ENCODE measurements around the gene ASCL1. TPM values are rescaled to one million over a fixed set of nuclear protein-coding genes. Genes with fewer than 3 reads are reported as not detected.

Gene ASCL1
- total RNA-seq, 1 experiment from 2014 or later: not detected

GRCh38 chr12:102927220-102927619 is 30.3 kb upstream of the ASCL1 start:
- no peak for DNase-seq (ENCODE audit: unreplicated experiment)
- Mint-ChIP-seq H3K27me3 (ENCODE audit: insufficient read depth, unreplicated experiment) (no peaks in the 10 kb centered on the region), H3K27ac (ENCODE audit: low read depth, unreplicated experiment) (no peak overlapping the region), H3K4me3 (ENCODE audit: unreplicated experiment) (no peak overlapping the region), H3K36me3 (ENCODE audit: insufficient read depth, unreplicated experiment) (no peaks in the 10 kb centered on the region), H3K4me1 (ENCODE audit: insufficient read depth, unreplicated experiment) (no peaks in the 10 kb centered on the region), H3K9me3 (ENCODE audit: unreplicated experiment) (no peaks in the 10 kb centered on the region)
- intact Hi-C loops (cut with micrococcal nuclease): no loop called here
- CTCF ChIA-PET: interaction anchor here (0.7 kb wide), 2 partner anchors 18 to 474 kb away, joined by 4 read pairs; no protein-coding TSS in a partner anchor
- TF ChIP-seq CTCF (IDR thresholded peaks at IDR 0.05; ENCODE audit: unreplicated experiment): no peak
- POLR2A ChIA-PET: no interaction called here
- BruUV-seq (replicated peaks): no TSS peak

GRCh38 chr12:102933168-102933567 is 24.3 kb upstream of the ASCL1 start:
- ChIA-PET POLR2A (no interaction called here), CTCF (no interaction called here)
- DNase-seq (ENCODE audit: unreplicated experiment): no peak
- Mint-ChIP-seq H3K36me3 (ENCODE audit: insufficient read depth, unreplicated experiment) (no peaks in the 10 kb centered on the region), H3K4me3 (ENCODE audit: unreplicated experiment) (no peak overlapping the region), H3K27ac (ENCODE audit: low read depth, unreplicated experiment) (no peak overlapping the region), H3K9me3 (ENCODE audit: unreplicated experiment) (no peaks in the 10 kb centered on the region), H3K4me1 (ENCODE audit: insufficient read depth, unreplicated experiment) (no peaks in the 10 kb centered on the region), H3K27me3 (ENCODE audit: insufficient read depth, unreplicated experiment) (peaks cover 15% of the 10 kb centered on the region)
- intact Hi-C loops (cut with micrococcal nuclease): no loop called here
- no TSS peak for BruUV-seq (replicated peaks)
- TF ChIP-seq CTCF (IDR thresholded peaks at IDR 0.05; ENCODE audit: unreplicated experiment): no peak

- POLR2A ChIA-PET: no interaction called here
- Mint-ChIP-seq H3K36me3 (ENCODE audit: insufficient read depth, unreplicated experiment) (no peaks in the 10 kb centered on the region), H3K4me1 (ENCODE audit: insufficient read depth, unreplicated experiment) (no peaks in the 10 kb centered on the region), H3K9me3 (ENCODE audit: unreplicated experiment) (no peaks in the 10 kb centered on the region), H3K4me3 (ENCODE audit: unreplicated experiment) (no peak overlapping the region), H3K27me3 (ENCODE audit: insufficient read depth, unreplicated experiment) (no peaks in the 10 kb centered on the region), H3K27ac (ENCODE audit: low read depth, unreplicated experiment) (no peak overlapping the region)
- BruUV-seq (replicated peaks): no TSS peak
- TF ChIP-seq CTCF (IDR thresholded peaks at IDR 0.05; ENCODE audit: unreplicated experiment): no peak
- DNase-seq (ENCODE audit: unreplicated experiment): no peak
- CTCF ChIA-PET: interaction anchor here (1.3 to 2.4 kb wide), 5 partner anchors 9 to 694 kb away, joined by 3 to 22 read pairs (median 7); no protein-coding TSS in a partner anchor
- intact Hi-C loops (cut with micrococcal nuclease): no loop called here
Measured at GRCh38 chr12:102939059-102939458, 18.4 kb upstream of the ASCL1 start.

- no TSS peak for BruUV-seq (replicated peaks)
- no peak overlapping the region for H3K27ac Mint-ChIP-seq (ENCODE audit: low read depth, unreplicated experiment)
- CTCF ChIA-PET: interaction anchor here (0.8 to 2.4 kb wide), 6 partner anchors 9 to 693 kb away, joined by 3 to 22 read pairs (median 6); no protein-coding TSS in a partner anchor
- H3K4me1 Mint-ChIP-seq (ENCODE audit: insufficient read depth, unreplicated experiment): no peaks in the 10 kb centered on the region
- TF ChIP-seq CTCF (IDR thresholded peaks at IDR 0.05; ENCODE audit: unreplicated experiment): no peak
- POLR2A ChIA-PET: no interaction called here
- no peaks in the 10 kb centered on the region for H3K36me3 Mint-ChIP-seq (ENCODE audit: insufficient read depth, unreplicated experiment)
- no peaks in the 10 kb centered on the region for H3K9me3 Mint-ChIP-seq (ENCODE audit: unreplicated experiment)
- no peaks in the 10 kb centered on the region for H3K27me3 Mint-ChIP-seq (ENCODE audit: insufficient read depth, unreplicated experiment)
- no peak for DNase-seq (ENCODE audit: unreplicated experiment)
- H3K4me3 Mint-ChIP-seq (ENCODE audit: unreplicated experiment): no peak overlapping the region
- intact Hi-C loops (cut with micrococcal nuclease): no loop called here
Measured at GRCh38 chr12:102939670-102940222, 17.7 kb upstream of the ASCL1 start.
